Lower lobe of right lung (tissue), 2 donors: ENCODE results near the gene GPN2. TPM values are rescaled to one million over a fixed set of nuclear protein-coding genes. Genes with fewer than 3 reads are reported as not detected.

Experiments used
- ATAC-seq, 2 donors: fragments of 200-7000 bp; cut with Tn5 transposase; one replicate each; pipeline ENCODE4 v1.9.1; 2020 to 2022; ENCODE audit warnings: mild to moderate bottlenecking in 2 of 2, moderate library complexity in 2 of 2
- DNase-seq: peaks from one replicate; pipeline ENCODE4 v3.0.0-alpha.2; 2020
- H3K27ac ChIP-seq: fragments of 200-600 bp; one replicate; pipeline ENCODE4 v1.8.0; 2022
- H3K27me3 ChIP-seq: fragments of 200-600 bp; one replicate; pipeline ENCODE4 v1.8.0; 2022; ENCODE audit warnings: low read depth
- H3K36me3 ChIP-seq: fragments of 200-600 bp; one replicate; pipeline ENCODE4 v1.8.0; 2022; ENCODE audit warnings: mild to moderate bottlenecking
- H3K4me1 ChIP-seq: fragments of 200-600 bp; one replicate; pipeline ENCODE4 v1.8.0; 2022
- H3K4me3 ChIP-seq: fragments of 200-600 bp; one replicate; pipeline ENCODE4 v1.8.0; 2022; ENCODE audit warnings: mild to moderate bottlenecking
- H3K9me3 ChIP-seq: fragments of 200-600 bp; one replicate; pipeline ENCODE4 v1.8.0; 2022
- intact Hi-C: fragments of 100-400 bp; cut with DNase I; formaldehyde crosslinking; loops from one replicate; pipeline ENCODE4 v1.11.0; 2022
- total RNA-seq: library from RNA; stranded (reverse); fragmentation: NEBNext Ultra II Directional; extraction: Animal tissue kit (Norgen Biotek cat#: 25700); gene quantifications from one replicate; pipeline ENCODE4 v1.2.1, GENCODE V29; 2021
- TF ChIP-seq, protein P1 (sequence below): fragments of 200-600 bp; IDR thresholded peaks from one replicate; pipeline ENCODE4 v1.8.0; 2022; ENCODE audit warnings: antibody characterized with exemption, mild to moderate bottlenecking
- donor health status: DM: no; HTN: yes; CAD: no; lungs with severe emphysema.

Gene GPN2
- total RNA-seq, 1 donor from 2014 or later = 25.9 TPM

GRCh38 chr1:26861889-26862378, 28.1 kb downstream of the GPN2 start:
- H3K36me3 ChIP-seq = peaks cover 5% of the 10 kb centered on the region
- TF ChIP-seq, protein P1, sequence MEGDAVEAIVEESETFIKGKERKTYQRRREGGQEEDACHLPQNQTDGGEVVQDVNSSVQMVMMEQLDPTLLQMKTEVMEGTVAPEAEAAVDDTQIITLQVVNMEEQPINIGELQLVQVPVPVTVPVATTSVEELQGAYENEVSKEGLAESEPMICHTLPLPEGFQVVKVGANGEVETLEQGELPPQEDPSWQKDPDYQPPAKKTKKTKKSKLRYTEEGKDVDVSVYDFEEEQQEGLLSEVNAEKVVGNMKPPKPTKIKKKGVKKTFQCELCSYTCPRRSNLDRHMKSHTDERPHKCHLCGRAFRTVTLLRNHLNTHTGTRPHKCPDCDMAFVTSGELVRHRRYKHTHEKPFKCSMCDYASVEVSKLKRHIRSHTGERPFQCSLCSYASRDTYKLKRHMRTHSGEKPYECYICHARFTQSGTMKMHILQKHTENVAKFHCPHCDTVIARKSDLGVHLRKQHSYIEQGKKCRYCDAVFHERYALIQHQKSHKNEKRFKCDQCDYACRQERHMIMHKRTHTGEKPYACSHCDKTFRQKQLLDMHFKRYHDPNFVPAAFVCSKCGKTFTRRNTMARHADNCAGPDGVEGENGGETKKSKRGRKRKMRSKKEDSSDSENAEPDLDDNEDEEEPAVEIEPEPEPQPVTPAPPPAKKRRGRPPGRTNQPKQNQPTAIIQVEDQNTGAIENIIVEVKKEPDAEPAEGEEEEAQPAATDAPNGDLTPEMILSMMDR = no peak
- ATAC-seq = peak in 1 of 2 donors; percentile 2
- H3K4me3 ChIP-seq = no peak overlapping the region
- H3K27me3 ChIP-seq = no peaks in the 10 kb centered on the region
- peaks cover 23% of the 10 kb centered on the region for H3K4me1 ChIP-seq
- peak overlapping the region; percentile 99 for H3K27ac ChIP-seq
- DNase-seq = no peak
- no peaks in the 10 kb centered on the region for H3K9me3 ChIP-seq
- intact Hi-C loops = no loop called here

DNA sequence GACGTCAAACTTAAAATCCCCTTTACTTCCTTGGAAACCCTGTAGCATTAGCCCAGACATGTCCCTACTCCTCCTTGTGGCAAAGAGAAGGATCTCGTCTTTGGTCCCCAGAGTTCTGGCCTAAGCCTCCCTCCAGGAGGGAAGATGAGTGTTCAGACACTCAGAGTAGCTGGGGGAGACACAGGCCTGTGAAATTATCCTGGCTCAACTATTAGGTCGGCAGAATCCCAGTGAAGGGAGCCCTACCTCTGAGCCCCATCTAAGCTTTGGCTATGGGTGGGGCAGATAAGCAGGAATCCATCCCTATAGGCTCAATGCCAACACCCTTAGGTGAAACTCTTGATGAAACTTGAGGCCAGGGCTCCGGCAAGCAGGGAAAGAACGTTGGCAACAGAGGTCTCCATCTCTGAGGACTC, 28.8 kb downstream of the GPN2 start:
- TF ChIP-seq, protein P1 = no peak
- Histone ChIP-seq H3K36me3 (peaks cover 12% of the 10 kb centered on the region), H3K27ac (peak overlapping the region; percentile 99), H3K9me3 (no peaks in the 10 kb centered on the region), H3K27me3 (no peaks in the 10 kb centered on the region), H3K4me1 (peaks cover 23% of the 10 kb centered on the region), H3K4me3 (no peak overlapping the region)
- ATAC-seq (no peak), DNase-seq (no peak)
- intact Hi-C loops = no loop called here

DNA sequence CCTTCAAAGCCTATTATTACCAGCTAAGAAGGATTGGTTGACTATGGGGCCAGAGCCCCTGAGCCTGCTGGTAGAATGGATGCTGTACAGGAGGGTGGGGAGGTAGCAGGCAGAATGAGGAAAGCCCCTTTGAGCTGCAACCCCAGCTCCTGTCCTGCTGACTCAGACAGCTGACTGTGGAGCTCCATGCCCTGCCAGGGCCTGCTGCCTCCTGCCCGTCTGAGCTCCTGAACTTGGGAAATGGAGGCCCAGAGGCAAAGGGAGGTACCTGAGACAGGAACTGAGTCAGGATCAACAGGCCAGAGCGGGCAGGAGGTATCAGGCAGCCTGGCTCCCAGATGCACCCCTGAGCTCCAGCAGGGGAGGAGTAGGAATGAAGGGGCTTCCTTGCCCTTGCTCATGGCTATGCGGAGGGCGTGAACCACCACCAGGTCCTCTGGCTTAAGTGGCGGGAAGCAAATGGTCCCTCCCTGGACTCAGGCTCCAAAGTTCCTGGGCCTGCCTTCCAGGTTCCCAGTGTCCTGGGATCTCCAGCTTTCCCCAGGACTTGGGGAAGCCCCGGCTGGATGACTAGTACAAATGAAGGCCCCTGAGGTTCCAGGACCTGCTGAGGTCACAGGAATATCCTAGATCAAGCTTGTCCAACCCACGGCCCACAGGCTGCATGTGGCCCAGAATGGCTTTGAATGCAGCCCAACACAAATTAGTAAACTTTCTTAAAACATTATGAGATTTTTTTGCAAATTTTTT, 31.0 kb downstream of the GPN2 start:
- peaks cover 33% of the 10 kb centered on the region for H3K36me3 ChIP-seq
- peaks cover 8% of the 10 kb centered on the region for H3K4me1 ChIP-seq
- ATAC-seq (no peak), DNase-seq (no peak)
- H3K9me3 ChIP-seq = no peaks in the 10 kb centered on the region
- no peaks in the 10 kb centered on the region for H3K27me3 ChIP-seq
- intact Hi-C loops = no loop called here
- H3K27ac ChIP-seq = no peak overlapping the region
- H3K4me3 ChIP-seq = no peak overlapping the region
- TF ChIP-seq, protein P1 = no peak

GRCh38 chr1:26858160-26858559, 31.9 kb downstream of the GPN2 start:
- H3K4me3 ChIP-seq = no peak overlapping the region
- peaks cover 1% of the 10 kb centered on the region for H3K4me1 ChIP-seq
- H3K36me3 ChIP-seq = peaks cover 42% of the 10 kb centered on the region
- intact Hi-C loops = no loop called here
- ATAC-seq (no peak), DNase-seq (no peak)
- no peaks in the 10 kb centered on the region for H3K9me3 ChIP-seq
- no peaks in the 10 kb centered on the region for H3K27me3 ChIP-seq
- TF ChIP-seq, protein P1 = no peak
- no peak overlapping the region for H3K27ac ChIP-seq

DNA sequence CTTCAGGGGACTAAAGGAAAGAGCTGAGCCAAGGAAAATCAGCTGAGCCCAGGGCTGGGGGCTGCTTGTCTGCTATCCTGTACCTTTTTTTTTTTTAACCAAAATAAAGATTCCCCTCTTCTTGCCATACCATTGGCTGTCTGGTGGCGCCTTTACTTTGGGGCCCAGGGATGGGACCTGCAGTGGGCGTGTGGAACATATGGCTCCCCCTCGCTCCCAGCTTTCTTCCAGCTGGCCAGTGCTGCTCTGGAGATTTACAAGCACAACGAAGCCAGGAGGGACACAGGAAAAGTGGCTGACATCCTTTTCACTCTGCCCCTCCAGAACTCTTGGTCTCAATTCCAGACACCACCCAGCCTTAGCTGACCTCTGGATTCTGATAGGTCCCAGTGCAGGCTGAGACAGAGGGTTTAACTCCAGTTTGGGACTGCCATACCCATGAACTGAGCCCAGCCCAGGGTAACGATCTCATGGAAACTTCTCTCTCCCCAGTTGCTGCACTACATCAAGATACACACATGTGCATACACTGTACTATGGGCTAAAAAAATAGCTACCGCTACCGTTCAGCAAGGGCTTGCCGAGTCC, 32.5 kb downstream of the GPN2 start:
- intact Hi-C loops = no loop called here
- Histone ChIP-seq H3K27me3 (no peaks in the 10 kb centered on the region), H3K4me1 (peaks cover 5% of the 10 kb centered on the region), H3K27ac (no peak overlapping the region), H3K36me3 (peaks cover 48% of the 10 kb centered on the region), H3K9me3 (no peaks in the 10 kb centered on the region), H3K4me3 (no peak overlapping the region)
- ATAC-seq (no peak), DNase-seq (no peak)
- TF ChIP-seq, protein P1 = no peak
